HG03457 (cell line): ENCODE data around the gene ASIC1.

ENCODE experiments used
- ATAC-seq: cut with Tn5 transposase; IDR thresholded peaks from one replicate; pipeline ENCODE4 v1.9.1; 2021; ENCODE audit warnings: moderate number of reproducible peaks; ENCODE audit not compliant: unreplicated experiment

ASIC1 gene

DNA sequence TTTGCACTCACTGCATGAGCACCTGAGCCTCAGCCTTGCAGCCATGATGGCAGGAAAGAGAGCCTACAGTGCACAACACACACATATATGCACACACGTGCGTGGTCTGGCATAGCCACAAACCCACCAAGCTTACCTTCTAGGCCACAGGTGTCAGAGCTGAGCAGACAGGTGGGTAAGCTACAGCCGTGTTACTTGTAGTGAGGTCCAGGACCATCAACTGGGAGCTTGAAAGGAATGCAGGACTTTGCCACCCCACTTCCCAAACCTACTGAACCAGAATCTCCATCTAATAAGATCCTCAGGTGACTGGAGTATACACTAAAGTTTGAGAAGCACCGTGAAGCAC lies 2.7 kb downstream of the ASIC1 start:
- ATAC-seq = no peak

DNA sequence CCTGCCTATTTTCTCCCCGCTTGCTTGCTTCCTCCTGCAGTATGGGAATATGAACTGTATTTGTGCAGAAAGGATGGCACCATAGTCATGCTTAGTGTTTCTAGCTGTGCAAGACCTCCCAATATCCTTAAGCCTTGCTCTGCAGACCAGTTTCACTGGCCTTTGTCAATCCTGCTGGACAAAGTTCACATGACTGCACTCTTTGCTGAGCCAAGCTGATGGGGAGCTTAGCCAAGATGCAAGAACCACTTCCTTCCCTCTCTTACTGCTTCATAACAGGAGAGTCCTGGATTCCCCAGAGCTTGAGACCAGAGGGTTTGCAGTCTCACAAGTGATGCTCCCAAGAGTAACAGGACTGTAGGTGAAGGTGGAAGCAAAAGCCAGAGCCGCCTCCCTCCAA lies 3.8 kb downstream of the ASIC1 start:
- ATAC-seq = no peak

GRCh38 chr12:50061946-50062686 lies 4.7 kb downstream of the ASIC1 start:
- ATAC-seq = no peak

DNA sequence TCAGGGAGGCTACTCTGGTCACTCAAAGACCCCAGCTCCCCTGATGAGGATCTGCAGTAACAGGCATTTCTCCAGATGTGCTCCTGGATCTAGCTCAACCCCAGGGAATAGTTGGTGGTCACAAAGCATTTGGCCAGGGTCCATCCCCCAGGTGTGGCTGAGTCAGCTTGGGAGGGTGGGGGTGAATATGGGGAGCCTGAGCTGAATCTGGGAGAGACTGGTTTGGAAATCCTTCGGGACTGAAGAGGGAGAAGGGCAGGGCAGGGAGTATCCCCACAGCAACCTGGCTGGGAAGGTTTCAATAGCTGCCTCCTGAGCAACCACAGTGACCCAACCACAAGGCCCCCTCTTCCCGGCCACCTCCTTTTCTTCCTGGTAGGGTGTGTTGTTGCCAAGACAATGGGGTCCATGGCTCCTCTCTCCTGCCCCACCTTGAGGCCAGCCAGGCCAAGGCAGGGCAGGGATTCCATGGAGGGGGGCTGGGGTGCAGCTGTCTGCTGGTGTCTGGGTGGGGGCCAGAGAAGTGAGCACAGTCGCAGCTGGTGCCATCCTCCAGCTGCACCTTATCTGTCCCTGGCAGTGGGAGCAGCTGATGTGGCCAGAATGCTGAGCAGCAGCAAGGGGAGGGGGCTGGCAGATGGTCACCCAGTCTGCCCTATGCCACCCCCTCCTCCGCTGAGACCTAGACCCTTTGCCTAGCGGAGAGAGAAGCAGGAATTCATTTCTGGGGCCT lies 5.5 kb downstream of the ASIC1 start:
- no peak for ATAC-seq

DNA sequence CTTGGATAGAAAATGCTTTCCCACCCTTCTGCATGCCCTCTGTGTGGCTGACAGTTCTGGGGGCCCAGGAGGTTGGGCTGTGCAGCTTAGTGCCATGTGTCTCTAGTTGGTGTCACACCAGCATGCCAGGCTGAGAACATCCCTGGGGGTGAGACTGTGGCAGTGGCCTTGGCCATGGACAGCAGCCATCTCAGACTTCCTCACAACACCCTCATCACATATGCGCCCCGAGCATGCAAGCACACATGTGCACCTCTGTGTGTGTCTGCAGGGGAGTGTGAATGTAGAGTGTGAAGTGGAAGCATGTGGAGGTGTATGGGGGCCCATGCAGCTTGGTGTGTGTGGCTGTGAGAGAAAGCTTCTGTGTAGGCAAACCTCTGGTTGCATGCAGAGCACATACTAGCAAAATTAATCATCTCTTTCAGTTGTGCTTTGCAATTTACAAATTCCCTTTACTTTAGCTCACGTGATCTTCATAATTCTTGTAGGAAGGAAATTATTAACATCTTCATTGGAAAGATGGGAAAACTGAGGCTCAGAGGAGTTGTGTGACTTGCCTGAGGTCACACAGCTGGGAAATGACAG lies 8.4 kb downstream of the ASIC1 start:
- ATAC-seq = no peak

DNA sequence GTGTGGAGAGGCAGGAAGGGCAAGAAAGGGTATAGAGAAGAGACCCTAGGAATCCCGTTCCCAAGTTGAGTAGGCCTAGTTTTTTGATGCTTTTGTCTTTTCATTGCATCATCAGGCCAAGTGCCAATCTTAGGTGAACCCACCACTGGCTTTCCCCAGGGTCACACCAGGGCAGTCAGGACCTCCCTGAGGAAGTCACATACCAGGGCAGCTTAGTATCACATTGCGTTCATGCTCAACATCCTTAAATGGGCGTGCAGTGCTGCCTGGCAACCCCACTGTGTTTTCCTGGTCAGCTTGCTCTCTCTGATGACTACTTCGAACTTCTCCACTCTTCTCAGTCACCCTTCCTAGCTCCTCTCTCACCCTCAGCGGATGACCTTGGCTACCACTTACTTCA lies 9.0 kb downstream of the ASIC1 start:
- no peak for ATAC-seq

GRCh38 chr12:50069069-50069468 lies 11.7 kb downstream of the ASIC1 start:
- ATAC-seq = no peak

GRCh38 chr12:50069539-50069938 lies 12.1 kb downstream of the ASIC1 start:
- ATAC-seq = no peak

GRCh38 chr12:50070314-50071060 lies 13.1 kb downstream of the ASIC1 start:
- ATAC-seq = no peak

DNA sequence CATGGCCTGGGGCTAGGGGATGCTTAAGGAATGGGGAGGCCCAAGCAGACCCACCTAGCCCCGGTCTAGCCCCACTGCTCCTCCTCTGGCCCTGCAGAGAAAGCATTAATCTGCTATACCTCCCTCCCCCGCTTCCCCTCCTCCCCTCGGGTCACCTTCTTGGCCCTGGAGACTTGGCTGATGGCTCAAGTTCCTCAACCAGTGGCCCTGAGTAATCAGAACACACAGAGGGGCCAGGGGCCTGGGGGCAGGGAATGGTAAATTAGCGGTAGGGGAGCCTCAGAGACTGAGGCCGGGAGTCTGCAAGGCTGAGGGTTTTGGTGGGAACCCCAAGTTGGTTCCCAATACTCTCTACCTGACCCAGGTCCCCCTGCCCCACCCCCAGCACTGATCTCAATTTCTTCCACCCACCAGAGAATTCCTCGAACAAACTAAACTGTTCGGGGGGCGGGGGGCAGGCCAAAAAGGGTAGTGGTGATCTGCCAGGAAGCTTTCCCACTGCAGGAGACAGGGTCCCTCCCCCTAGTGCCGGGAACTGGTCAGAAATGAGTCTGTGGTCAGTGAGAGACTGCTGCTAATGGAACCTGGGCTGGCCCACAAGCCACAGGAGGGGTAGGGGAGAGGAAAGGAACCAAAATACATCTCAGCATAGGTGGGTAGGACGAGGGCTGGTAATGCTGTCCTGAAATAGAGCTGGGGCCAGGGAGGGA lies 15.0 kb downstream of the ASIC1 start:
- no peak for ATAC-seq

GRCh38 chr12:50073206-50073605 lies 15.8 kb downstream of the ASIC1 start:
- no peak for ATAC-seq

GRCh38 chr12:50073712-50074111 lies 16.3 kb downstream of the ASIC1 start:
- no peak for ATAC-seq

DNA sequence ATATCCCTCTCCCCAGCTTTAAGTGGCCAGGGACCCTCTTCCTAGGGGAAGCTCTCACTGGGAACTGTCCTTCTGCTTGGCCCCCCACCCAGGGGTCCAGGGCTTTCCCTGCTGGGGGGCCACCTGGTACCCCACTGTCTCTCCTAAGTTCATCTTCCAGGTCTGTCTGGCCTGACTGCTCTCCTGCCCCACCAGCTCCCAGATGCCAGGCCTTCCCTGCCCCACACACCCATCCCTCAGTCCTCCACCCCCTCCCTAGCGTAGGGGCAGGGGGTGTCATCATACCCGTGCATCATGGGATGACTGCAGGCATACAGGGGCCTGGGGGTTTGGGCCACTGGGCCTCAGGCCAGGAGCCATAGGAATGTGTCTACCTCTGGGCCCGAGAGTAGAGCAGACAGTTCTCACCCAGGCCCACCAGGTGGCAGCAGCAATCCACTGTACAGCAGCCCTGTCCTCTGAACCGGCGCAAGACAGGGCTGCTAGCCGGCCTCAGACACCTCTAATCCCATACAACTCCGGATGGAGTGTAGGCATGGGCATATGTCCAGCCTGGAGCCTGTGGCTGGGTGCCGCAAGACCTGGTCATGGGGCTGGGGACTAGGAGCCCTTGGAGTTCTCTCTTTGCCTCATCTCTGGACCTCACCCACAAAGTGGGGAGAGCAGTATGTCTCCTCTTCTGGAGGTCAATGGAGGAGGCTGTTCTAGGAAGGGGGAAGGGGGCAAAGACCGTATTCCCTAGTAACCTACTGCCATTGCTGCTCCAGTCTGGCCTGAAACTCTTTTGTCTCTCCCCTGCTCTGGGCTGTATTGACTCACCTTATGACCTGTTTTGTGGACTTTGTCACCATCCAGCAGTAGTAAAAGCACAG lies 17.8 kb downstream of the ASIC1 start:
- no peak for ATAC-seq

DNA sequence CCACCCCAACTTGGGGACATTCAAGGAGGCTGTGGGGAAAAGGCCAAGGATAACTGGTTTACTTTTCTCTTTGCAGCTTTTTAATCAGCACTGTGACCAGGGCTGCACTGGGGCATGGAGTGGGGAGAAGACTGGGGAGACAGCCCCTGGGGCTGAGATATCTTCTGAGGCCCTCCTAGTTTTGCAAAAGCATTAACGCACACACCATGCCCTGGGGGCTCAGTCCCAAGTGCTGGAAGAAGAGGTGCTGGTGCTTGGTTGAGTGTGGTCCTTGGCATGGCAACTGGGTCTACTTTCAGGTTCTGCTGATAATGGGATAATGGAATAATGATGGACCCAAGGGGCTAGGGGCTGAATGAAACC lies 18.4 kb downstream of the ASIC1 start:
- no peak for ATAC-seq

- no peak for ATAC-seq
These were observed 19.7 kb downstream of the ASIC1 start for GRCh38 chr12:50077099-50077498.

DNA sequence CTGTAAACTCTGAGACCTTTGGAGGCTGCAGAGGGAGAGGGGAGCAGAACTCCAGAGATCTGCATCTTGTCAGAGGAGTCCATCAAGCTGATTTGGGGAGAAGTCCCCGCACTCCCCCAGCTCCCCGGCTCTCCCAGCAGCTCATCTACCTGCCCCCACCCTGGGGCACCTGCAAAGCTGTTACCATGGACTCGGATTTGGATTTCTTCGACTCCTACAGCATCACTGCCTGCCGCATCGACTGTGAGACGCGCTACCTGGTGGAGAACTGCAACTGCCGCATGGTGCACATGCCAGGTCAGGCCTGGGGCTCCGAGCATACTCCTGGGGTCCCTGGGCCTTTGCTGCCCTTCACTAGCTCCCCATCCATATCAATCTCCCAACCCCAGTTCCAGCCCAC lies 20.9 kb downstream of the ASIC1 start:
- ATAC-seq = no peak

- no peak for ATAC-seq
These were observed 22.4 kb downstream of the ASIC1 start for GRCh38 chr12:50079771-50080170.

GRCh38 chr12:50081096-50081808 lies 23.9 kb downstream of the ASIC1 start:
- no peak for ATAC-seq

- ATAC-seq = no peak
These were observed 25.2 kb downstream of the ASIC1 start for GRCh38 chr12:50082644-50083043.
